ENCODE data around the gene OR6J1. TPM values are rescaled to one million over a fixed set of nuclear protein-coding genes. Genes with fewer than 3 reads are reported as not detected.

OR6J1 gene
- total and polyA plus RNA-seq, 2 of the 13 experiments (the other 11 are each of a cell fraction or from before 2014, with no cell fraction given): not detected

DNA sequence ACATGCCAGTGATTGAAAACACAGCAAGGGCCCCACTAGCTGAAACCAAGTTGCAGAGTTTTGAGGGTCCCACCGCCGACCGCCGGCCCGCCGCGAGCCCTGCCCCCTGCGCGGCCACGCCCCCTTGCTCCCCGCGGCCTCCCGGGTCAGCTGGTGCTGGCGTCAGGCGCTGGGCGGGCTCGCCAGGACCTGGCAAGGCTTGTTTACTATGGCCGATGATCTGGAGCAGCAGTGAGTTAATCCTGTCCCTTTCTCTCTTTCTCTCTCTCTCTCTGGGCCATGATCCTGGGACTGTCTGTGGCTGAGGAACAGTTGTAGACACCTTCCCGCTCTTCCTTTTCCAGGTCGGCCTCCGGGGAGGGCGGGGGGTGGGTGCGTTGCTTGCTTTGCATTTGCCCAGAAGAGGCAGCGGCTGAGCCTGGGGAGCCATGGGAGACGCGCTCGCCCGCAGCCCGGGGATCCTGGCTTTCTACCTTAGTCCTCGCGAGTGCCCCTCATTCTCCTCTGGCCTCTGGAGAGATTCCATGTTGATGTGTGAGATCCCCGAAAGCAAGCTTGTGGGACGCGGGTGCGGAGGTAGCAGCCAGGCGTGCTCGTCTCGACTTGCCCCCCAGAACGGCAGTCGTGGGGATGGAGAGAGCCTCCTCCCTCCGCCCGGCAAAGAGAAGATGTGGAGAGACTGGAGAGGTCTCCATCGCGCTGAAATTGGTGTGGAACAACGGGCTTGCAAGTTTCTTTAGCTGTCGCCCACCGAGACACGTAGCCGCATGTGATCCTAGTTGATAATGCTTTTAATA is 45.9 kb downstream of the OR6J1 start, which contains the start of gene ABHD4 (continued):
- TF ChIP-seq IKZF4 (CRISPR knock-in tag; IDR thresholded peaks at IDR 0.05; ENCODE audit: borderline replicate concordance, low read depth, not compliant biosample characterization) (peak; percentile 88), NONO (IDR thresholded peaks at IDR 0.05) (no peak), NONO (CRISPR knock-in tag; conservative IDR thresholded peaks at IDR 0.05) (peak; percentile 65), ZNF614 (CRISPR knock-in tag; IDR thresholded peaks at IDR 0.05; ENCODE audit: borderline replicate concordance) (peak; percentile 36; the same call in 1 of the 2 replicates), GZF1 (CRISPR knock-in tag; IDR thresholded peaks at IDR 0.05) (peak; percentile 83), SRSF1 (optimal IDR thresholded peaks at IDR 0.05; ENCODE audit: low read depth, low read length) (peak; percentile 97), ZNF547 (CRISPR knock-in tag; IDR thresholded peaks at IDR 0.05) (0 out of 2 replicates have a peak, but pooled peaks have one; percentile 40), MBD4 (IDR thresholded peaks at IDR 0.05; ENCODE audit: borderline replicate concordance, low read length) (no peak)
- TF ChIP-seq, protein P1, sequence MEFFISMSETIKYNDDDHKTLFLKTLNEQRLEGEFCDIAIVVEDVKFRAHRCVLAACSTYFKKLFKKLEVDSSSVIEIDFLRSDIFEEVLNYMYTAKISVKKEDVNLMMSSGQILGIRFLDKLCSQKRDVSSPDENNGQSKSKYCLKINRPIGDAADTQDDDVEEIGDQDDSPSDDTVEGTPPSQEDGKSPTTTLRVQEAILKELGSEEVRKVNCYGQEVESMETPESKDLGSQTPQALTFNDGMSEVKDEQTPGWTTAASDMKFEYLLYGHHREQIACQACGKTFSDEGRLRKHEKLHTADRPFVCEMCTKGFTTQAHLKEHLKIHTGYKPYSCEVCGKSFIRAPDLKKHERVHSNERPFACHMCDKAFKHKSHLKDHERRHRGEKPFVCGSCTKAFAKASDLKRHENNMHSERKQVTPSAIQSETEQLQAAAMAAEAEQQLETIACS (CRISPR knock-in tag; IDR thresholded peaks at IDR 0.05): no peak
- TF ChIP-seq, protein P2, sequence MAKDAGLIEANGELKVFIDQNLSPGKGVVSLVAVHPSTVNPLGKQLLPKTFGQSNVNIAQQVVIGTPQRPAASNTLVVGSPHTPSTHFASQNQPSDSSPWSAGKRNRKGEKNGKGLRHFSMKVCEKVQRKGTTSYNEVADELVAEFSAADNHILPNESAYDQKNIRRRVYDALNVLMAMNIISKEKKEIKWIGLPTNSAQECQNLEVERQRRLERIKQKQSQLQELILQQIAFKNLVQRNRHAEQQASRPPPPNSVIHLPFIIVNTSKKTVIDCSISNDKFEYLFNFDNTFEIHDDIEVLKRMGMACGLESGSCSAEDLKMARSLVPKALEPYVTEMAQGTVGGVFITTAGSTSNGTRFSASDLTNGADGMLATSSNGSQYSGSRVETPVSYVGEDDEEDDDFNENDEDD (CRISPR knock-in tag; IDR thresholded peaks at IDR 0.05; ENCODE audit: borderline replicate concordance): peak; percentile 86
- TF ChIP-seq, protein P3, sequence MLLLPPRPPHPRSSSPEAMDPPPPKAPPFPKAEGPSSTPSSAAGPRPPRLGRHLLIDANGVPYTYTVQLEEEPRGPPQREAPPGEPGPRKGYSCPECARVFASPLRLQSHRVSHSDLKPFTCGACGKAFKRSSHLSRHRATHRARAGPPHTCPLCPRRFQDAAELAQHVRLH (CRISPR knock-in tag; IDR thresholded peaks at IDR 0.05; ENCODE audit: borderline replicate concordance, low read depth): 0 out of 2 replicates have a peak, but pooled peaks have one; percentile 35
- TF ChIP-seq, protein P4, sequence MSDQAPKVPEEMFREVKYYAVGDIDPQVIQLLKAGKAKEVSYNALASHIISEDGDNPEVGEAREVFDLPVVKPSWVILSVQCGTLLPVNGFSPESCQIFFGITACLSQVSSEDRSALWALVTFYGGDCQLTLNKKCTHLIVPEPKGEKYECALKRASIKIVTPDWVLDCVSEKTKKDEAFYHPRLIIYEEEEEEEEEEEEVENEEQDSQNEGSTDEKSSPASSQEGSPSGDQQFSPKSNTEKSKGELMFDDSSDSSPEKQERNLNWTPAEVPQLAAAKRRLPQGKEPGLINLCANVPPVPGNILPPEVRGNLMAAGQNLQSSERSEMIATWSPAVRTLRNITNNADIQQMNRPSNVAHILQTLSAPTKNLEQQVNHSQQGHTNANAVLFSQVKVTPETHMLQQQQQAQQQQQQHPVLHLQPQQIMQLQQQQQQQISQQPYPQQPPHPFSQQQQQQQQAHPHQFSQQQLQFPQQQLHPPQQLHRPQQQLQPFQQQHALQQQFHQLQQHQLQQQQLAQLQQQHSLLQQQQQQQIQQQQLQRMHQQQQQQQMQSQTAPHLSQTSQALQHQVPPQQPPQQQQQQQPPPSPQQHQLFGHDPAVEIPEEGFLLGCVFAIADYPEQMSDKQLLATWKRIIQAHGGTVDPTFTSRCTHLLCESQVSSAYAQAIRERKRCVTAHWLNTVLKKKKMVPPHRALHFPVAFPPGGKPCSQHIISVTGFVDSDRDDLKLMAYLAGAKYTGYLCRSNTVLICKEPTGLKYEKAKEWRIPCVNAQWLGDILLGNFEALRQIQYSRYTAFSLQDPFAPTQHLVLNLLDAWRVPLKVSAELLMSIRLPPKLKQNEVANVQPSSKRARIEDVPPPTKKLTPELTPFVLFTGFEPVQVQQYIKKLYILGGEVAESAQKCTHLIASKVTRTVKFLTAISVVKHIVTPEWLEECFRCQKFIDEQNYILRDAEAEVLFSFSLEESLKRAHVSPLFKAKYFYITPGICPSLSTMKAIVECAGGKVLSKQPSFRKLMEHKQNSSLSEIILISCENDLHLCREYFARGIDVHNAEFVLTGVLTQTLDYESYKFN (CRISPR knock-in tag; conservative IDR thresholded peaks at IDR 0.05): peak; percentile 60; the same call in 1 of the 2 replicates
- TF ChIP-seq, protein P5, sequence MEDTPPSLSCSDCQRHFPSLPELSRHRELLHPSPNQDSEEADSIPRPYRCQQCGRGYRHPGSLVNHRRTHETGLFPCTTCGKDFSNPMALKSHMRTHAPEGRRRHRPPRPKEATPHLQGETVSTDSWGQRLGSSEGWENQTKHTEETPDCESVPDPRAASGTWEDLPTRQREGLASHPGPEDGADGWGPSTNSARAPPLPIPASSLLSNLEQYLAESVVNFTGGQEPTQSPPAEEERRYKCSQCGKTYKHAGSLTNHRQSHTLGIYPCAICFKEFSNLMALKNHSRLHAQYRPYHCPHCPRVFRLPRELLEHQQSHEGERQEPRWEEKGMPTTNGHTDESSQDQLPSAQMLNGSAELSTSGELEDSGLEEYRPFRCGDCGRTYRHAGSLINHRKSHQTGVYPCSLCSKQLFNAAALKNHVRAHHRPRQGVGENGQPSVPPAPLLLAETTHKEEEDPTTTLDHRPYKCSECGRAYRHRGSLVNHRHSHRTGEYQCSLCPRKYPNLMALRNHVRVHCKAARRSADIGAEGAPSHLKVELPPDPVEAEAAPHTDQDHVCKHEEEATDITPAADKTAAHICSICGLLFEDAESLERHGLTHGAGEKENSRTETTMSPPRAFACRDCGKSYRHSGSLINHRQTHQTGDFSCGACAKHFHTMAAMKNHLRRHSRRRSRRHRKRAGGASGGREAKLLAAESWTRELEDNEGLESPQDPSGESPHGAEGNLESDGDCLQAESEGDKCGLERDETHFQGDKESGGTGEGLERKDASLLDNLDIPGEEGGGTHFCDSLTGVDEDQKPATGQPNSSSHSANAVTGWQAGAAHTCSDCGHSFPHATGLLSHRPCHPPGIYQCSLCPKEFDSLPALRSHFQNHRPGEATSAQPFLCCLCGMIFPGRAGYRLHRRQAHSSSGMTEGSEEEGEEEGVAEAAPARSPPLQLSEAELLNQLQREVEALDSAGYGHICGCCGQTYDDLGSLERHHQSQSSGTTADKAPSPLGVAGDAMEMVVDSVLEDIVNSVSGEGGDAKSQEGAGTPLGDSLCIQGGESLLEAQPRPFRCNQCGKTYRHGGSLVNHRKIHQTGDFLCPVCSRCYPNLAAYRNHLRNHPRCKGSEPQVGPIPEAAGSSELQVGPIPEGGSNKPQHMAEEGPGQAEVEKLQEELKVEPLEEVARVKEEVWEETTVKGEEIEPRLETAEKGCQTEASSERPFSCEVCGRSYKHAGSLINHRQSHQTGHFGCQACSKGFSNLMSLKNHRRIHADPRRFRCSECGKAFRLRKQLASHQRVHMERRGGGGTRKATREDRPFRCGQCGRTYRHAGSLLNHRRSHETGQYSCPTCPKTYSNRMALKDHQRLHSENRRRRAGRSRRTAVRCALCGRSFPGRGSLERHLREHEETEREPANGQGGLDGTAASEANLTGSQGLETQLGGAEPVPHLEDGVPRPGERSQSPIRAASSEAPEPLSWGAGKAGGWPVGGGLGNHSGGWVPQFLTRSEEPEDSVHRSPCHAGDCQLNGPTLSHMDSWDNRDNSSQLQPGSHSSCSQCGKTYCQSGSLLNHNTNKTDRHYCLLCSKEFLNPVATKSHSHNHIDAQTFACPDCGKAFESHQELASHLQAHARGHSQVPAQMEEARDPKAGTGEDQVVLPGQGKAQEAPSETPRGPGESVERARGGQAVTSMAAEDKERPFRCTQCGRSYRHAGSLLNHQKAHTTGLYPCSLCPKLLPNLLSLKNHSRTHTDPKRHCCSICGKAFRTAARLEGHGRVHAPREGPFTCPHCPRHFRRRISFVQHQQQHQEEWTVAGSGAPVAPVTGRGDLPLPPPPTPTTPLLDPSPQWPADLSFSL (CRISPR knock-in tag; IDR thresholded peaks at IDR 0.05): no peak
